ENCODE results near the gene MAN1B1.

DNA sequence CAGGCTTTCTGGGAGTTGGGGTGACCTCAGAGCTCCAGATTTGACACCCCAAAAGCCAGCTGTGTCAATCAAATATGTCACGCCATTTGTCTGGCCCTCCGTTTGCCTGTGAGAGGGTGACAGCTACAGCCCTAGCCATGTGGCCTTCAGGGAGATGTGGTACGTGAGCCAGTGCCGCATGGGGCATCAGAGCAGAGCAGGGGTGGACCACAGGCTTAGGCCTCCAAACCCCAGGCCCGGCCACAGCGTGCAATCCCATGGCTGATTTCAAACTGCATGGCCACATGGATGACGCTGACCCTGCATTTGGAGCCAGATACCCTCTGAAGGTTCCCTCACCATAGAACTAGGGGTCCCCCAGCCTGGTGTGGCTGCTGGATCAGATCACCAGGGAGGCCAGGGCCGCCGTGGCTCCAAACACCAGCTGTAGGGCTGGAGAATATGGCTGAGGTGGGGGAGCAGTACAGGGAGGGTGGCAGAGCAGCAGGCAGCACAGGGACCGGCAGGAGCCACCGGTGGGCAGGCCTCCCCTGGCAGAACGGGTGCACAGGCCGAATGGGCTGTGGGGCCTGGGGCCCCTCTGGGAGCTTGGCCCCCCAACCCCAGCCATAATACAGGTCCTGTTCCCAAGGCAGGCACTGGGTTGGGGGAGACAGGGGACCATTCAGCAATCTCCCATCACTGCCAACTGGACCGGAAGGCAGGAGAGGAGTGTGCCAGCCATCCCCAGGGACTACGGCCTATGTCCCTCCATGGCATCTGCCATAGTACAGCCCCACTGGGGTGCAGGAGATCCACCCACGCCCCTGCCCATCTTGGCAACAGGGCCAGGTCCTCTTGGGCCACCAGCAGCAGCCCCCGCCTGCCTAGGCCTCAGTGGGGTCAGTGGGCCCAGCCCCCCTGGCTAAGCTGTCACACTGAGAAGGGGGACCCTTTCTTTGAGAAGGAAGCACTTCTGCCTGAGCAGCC lies 18.0 kb upstream of the MAN1B1 start:
- TF ChIP-seq CTCF (IDR thresholded peaks at IDR 0.05; ENCODE audit: extremely low read depth in 1 of 2, insufficient read depth in 1 of 2, low read depth in 1 of 2, low read length in 2 of 2), result no peak
- TF ChIP-seq POLR2A (IDR thresholded peaks at IDR 0.05; ENCODE audit: low read depth, low read length), result no peak
- no peak for TF ChIP-seq EZH2 (IDR thresholded peaks at IDR 0.05; ENCODE audit: borderline replicate concordance, low read depth, low read length, severe bottlenecking)
- TF ChIP-seq POLR2AphosphoS5 (IDR thresholded peaks at IDR 0.05; ENCODE audit: insufficient read depth, low read depth, low read length), result no peak
- no peak for TF ChIP-seq MYC (IDR thresholded peaks at IDR 0.05; ENCODE audit: low read depth, low read length)
- TF ChIP-seq, protein P1, sequence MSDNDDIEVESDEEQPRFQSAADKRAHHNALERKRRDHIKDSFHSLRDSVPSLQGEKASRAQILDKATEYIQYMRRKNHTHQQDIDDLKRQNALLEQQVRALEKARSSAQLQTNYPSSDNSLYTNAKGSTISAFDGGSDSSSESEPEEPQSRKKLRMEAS (IDR thresholded peaks at IDR 0.05; ENCODE audit: insufficient read depth, insufficient read length), result no peak
- no peak for TF ChIP-seq JUN (IDR thresholded peaks at IDR 0.05; ENCODE audit: borderline replicate concordance, insufficient read depth, insufficient read length, low read depth)

Measured in endothelial cell of umbilical vein (primary cell).